ENCODE results near the gene RABGAP1L. TPM values are rescaled to one million over a fixed set of nuclear protein-coding genes. Genes with fewer than 3 reads are reported as not detected.
"Not testable (repeated sequence)": the region's sequence is repeated elsewhere in the genome, so short reads cannot be mapped to it uniquely, and the experiment has no call there.

Gene RABGAP1L
- total RNA-seq, 1 donor, result 29.8 TPM

- no peak for DNase-seq (ENCODE audit: low read depth)
- TF ChIP-seq CTCF (IDR thresholded peaks at IDR 0.05; ENCODE audit: insufficient read depth, low read depth, low read length), result no peak
- H3K4me3 ChIP-seq (ENCODE audit: low read depth, low read length), result no peak overlapping the region
Measured at GRCh38 chr1:174466607-174467006, 307.3 kb downstream of the RABGAP1L start.

- DNase-seq (ENCODE audit: low read depth), result no peak
- no peak overlapping the region for H3K4me3 ChIP-seq (ENCODE audit: low read depth, low read length)
- TF ChIP-seq CTCF (IDR thresholded peaks at IDR 0.05; ENCODE audit: insufficient read depth, low read depth, low read length), result no peak
Measured at GRCh38 chr1:174469052-174469451, 309.7 kb downstream of the RABGAP1L start.

- no peak overlapping the region for H3K4me3 ChIP-seq (ENCODE audit: low read depth, low read length)
- TF ChIP-seq CTCF (IDR thresholded peaks at IDR 0.05; ENCODE audit: insufficient read depth, low read depth, low read length), result no peak
- DNase-seq (ENCODE audit: low read depth), result no peak
Measured at GRCh38 chr1:174469687-174470086, 310.4 kb downstream of the RABGAP1L start.

- no peak for TF ChIP-seq CTCF (IDR thresholded peaks at IDR 0.05; ENCODE audit: insufficient read depth, low read depth, low read length)
- no peak for DNase-seq (ENCODE audit: low read depth)
Measured at GRCh38 chr1:174479281-174479680, 320.0 kb downstream of the RABGAP1L start.

GRCh38 chr1:174480324-174480723, 321.0 kb downstream of the RABGAP1L start:
- no peak for TF ChIP-seq CTCF (IDR thresholded peaks at IDR 0.05; ENCODE audit: insufficient read depth, low read depth, low read length)
- DNase-seq (ENCODE audit: low read depth), result no peak
- H3K4me3 ChIP-seq (ENCODE audit: low read depth, low read length), result no peak overlapping the region

More at GRCh38 chr1:174479281-174479680, 320.0 kb downstream of the RABGAP1L start:
- no peak overlapping the region for H3K4me3 ChIP-seq (ENCODE audit: low read depth, low read length)

GRCh38 chr1:174491606-174492005, 332.3 kb downstream of the RABGAP1L start:
- H3K4me3 ChIP-seq (ENCODE audit: low read depth, low read length), result no peak overlapping the region
- DNase-seq (ENCODE audit: low read depth), result no peak
- no peak for TF ChIP-seq CTCF (IDR thresholded peaks at IDR 0.05; ENCODE audit: insufficient read depth, low read depth, low read length)

GRCh38 chr1:174497478-174497877, 338.2 kb downstream of the RABGAP1L start:
- peak; percentile 2 for DNase-seq (ENCODE audit: low read depth)
- H3K4me3 ChIP-seq (ENCODE audit: low read depth, low read length), result no peak overlapping the region
- no peak for TF ChIP-seq CTCF (IDR thresholded peaks at IDR 0.05; ENCODE audit: insufficient read depth, low read depth, low read length)

GRCh38 chr1:174516755-174517154, 357.4 kb downstream of the RABGAP1L start:
- H3K4me3 ChIP-seq (ENCODE audit: low read depth, low read length); DNase-seq (ENCODE audit: low read depth): not testable (repeated sequence)
